Neutrophil (primary cell): ENCODE results near the gene DNAJC10.
"Not testable (repeated sequence)": the region's sequence is repeated elsewhere in the genome, so short reads cannot be mapped to it uniquely, and the experiment has no call there.

ENCODE experiments used
- H3K27ac ChIP-seq: fragments of 200-600 bp; sonication (generic); 2 replicates; pipeline ENCODE4 v1.5.1; 2016; ENCODE audit warnings: mild to moderate bottlenecking, moderate library complexity
- H3K27me3 ChIP-seq: fragments of 200-600 bp; sonication (generic); 2 replicates; pipeline ENCODE4 v1.6.0; 2016; ENCODE audit warnings: mild to moderate bottlenecking
- H3K36me3 ChIP-seq: fragments of 200-600 bp; sonication (generic); 2 replicates; pipeline ENCODE4 v1.5.1; 2017
- H3K4me1 ChIP-seq, 2 experiments: fragments of 200-600 bp in 1 of 2; sonication (generic) in 1 of 2; 1 replicate in 1 of 2; 2 replicates in 1 of 2; pipeline versions ENCODE4 v1.5.1 to v1.6.1; 2013 to 2016; ENCODE audit warnings: low read depth in 1 of 2, low read length in 1 of 2, mild to moderate bottlenecking in 1 of 2, moderate library complexity in 1 of 2; ENCODE audit not compliant: control insufficient read depth in 1 of 2, insufficient read depth in 1 of 2
- H3K4me3 ChIP-seq, 2 experiments: fragments of 200-600 bp in 1 of 2; sonication (generic) in 1 of 2; 1 replicate in 1 of 2; 2 replicates in 1 of 2; pipeline ENCODE4 v1.5.1; 2013 to 2016; ENCODE audit warnings: low read depth in 1 of 2, low read length in 1 of 2, mild to moderate bottlenecking in 1 of 2, moderate library complexity in 1 of 2
- H3K9me3 ChIP-seq: fragments of 200-600 bp; sonication (generic); 2 replicates; pipeline ENCODE4 v1.5.1; 2016
- CTCF ChIP-seq: fragments of 200-600 bp; sonication (generic); IDR thresholded peaks from 2 replicates; pipeline ENCODE4 v1.5.1; 2016; ENCODE audit warnings: antibody characterized with exemption

DNAJC10 gene

GRCh38 chr2:182779323-182779722, 63.3 kb downstream of the DNAJC10 start:
- no peaks in the 10 kb centered on the region for H3K9me3 ChIP-seq
- H3K27ac ChIP-seq, result no peak overlapping the region
- no peak overlapping the region for H3K4me3 ChIP-seq
- peaks cover 6% of the 10 kb centered on the region for H3K36me3 ChIP-seq
- no peak for TF ChIP-seq CTCF
- no peaks in the 10 kb centered on the region for H3K27me3 ChIP-seq
- no peaks in the 10 kb centered on the region for H3K4me1 ChIP-seq

- not testable (repeated sequence) for H3K4me3 ChIP-seq, H3K4me1 ChIP-seq, H3K36me3 ChIP-seq, H3K27me3 ChIP-seq, H3K27ac ChIP-seq, H3K9me3 ChIP-seq
Observed at GRCh38 chr2:182781099-182781498, 65.0 kb downstream of the DNAJC10 start.

- H3K4me3 ChIP-seq, H3K36me3 ChIP-seq, H3K4me1 ChIP-seq, H3K9me3 ChIP-seq, H3K27me3 ChIP-seq, H3K27ac ChIP-seq: not testable (repeated sequence)
Observed at GRCh38 chr2:182782686-182783085, 66.6 kb downstream of the DNAJC10 start.

- Histone ChIP-seq H3K4me3 (no peak overlapping the region), H3K27me3 (no peaks in the 10 kb centered on the region), H3K36me3 (no peaks in the 10 kb centered on the region), H3K27ac (no peak overlapping the region), H3K4me1 (no peaks in the 10 kb centered on the region), H3K9me3 (no peaks in the 10 kb centered on the region)
- TF ChIP-seq CTCF, result no peak
Observed at GRCh38 chr2:182784058-182784706, 68.1 kb downstream of the DNAJC10 start.

- Histone ChIP-seq H3K27ac (no peak overlapping the region), H3K4me1 (no peaks in the 10 kb centered on the region), H3K4me3 (no peak overlapping the region), H3K27me3 (no peaks in the 10 kb centered on the region), H3K36me3 (no peaks in the 10 kb centered on the region), H3K9me3 (no peaks in the 10 kb centered on the region)
- no peak for TF ChIP-seq CTCF
Observed at GRCh38 chr2:182784777-182785176, 68.7 kb downstream of the DNAJC10 start.

- Histone ChIP-seq H3K4me1 (no peaks in the 10 kb centered on the region), H3K4me3 (no peak overlapping the region), H3K9me3 (no peaks in the 10 kb centered on the region), H3K27me3 (peaks cover 6% of the 10 kb centered on the region), H3K36me3 (no peaks in the 10 kb centered on the region), H3K27ac (no peak overlapping the region)
- no peak for TF ChIP-seq CTCF
Observed at GRCh38 chr2:182792441-182792840, 76.4 kb downstream of the DNAJC10 start.

GRCh38 chr2:182798736-182799135, 82.7 kb downstream of the DNAJC10 start:
- H3K4me1 ChIP-seq, result no peaks in the 10 kb centered on the region
- TF ChIP-seq CTCF, result no peak
- no peaks in the 10 kb centered on the region for H3K9me3 ChIP-seq
- no peak overlapping the region for H3K4me3 ChIP-seq
- H3K36me3 ChIP-seq, result no peaks in the 10 kb centered on the region
- H3K27ac ChIP-seq, result no peak overlapping the region
- peaks cover 6% of the 10 kb centered on the region for H3K27me3 ChIP-seq
